ENCODE data around the gene SYNE2. TPM values are rescaled to one million over a fixed set of nuclear protein-coding genes. Genes with fewer than 3 reads are reported as not detected.

The SYNE2 gene
- total and polyA plus RNA-seq, 4 donors = 26.9 to 208 (median 67.9) TPM

GRCh38 chr14:63996625-63997220 lies 143.9 kb downstream of the SYNE2 start:
- H3K4me3 ChIP-seq = no peak overlapping the region
- no peak overlapping the region for H3K9ac ChIP-seq (ENCODE audit: insufficient read depth in 1 of 2, low read length in 2 of 2)
- H3K36me3 ChIP-seq (ENCODE audit: control insufficient read depth in 4 of 4, insufficient read depth in 4 of 4, low read length in 4 of 4) = peaks cover 16 to 37% (median 31%) of the 10 kb centered on the region in 4 donors
- ATAC-seq (ENCODE audit: insufficient read depth, low FRiP score) (no peak), DNase-seq (no peak)
- no peaks in the 10 kb centered on the region for H3K4me1 ChIP-seq (ENCODE audit: control insufficient read depth in 5 of 5, insufficient read depth in 5 of 5, low read length in 5 of 5)
- no peak overlapping the region for H3K27ac ChIP-seq (ENCODE audit: low read depth in 1 of 2, low read length in 1 of 2)
- H3K27me3 ChIP-seq (ENCODE audit: control insufficient read depth in 3 of 3, insufficient read depth in 3 of 3, low read length in 2 of 3) = no peaks in the 10 kb centered on the region
- no peaks in the 10 kb centered on the region for H3K9me3 ChIP-seq (ENCODE audit: control insufficient read depth in 4 of 4, insufficient read depth in 3 of 4, low read length in 3 of 4)
- no peak for TF ChIP-seq CTCF (IDR thresholded peaks at IDR 0.05; ENCODE audit: control extremely low read depth, extremely low read depth)
- WGBS, 2 donors = 92% methylated on average over 10 of the region's 10 CpGs

- Histone ChIP-seq H3K4me1 (ENCODE audit: control insufficient read depth in 5 of 5, insufficient read depth in 5 of 5, low read length in 5 of 5) (no peaks in the 10 kb centered on the region), H3K9me3 (ENCODE audit: control insufficient read depth in 4 of 4, insufficient read depth in 3 of 4, low read length in 3 of 4) (no peaks in the 10 kb centered on the region), H3K4me3 (no peak overlapping the region), H3K27me3 (ENCODE audit: control insufficient read depth in 3 of 3, insufficient read depth in 3 of 3, low read length in 2 of 3) (no peaks in the 10 kb centered on the region), H3K36me3 (ENCODE audit: control insufficient read depth in 4 of 4, insufficient read depth in 4 of 4, low read length in 4 of 4) (peaks cover 17 to 52% (median 38%) of the 10 kb centered on the region in 4 donors), H3K27ac (ENCODE audit: low read depth in 1 of 2, low read length in 1 of 2) (no peak overlapping the region), H3K9ac (ENCODE audit: insufficient read depth in 1 of 2, low read length in 2 of 2) (no peak overlapping the region)
- DNase-seq = no peak
- TF ChIP-seq CTCF (IDR thresholded peaks at IDR 0.05; ENCODE audit: control extremely low read depth, extremely low read depth) = no peak
- no peak for ATAC-seq (ENCODE audit: insufficient read depth, low FRiP score)
- WGBS, 2 donors = 85 to 95% methylated on average over 1 of the region's 1 CpG
Observed at GRCh38 chr14:64000749-64001148, 147.9 kb downstream of the SYNE2 start.

- WGBS, 2 donors = 88 to 92% methylated on average over 2 of the region's 2 CpGs
- Histone ChIP-seq H3K36me3 (ENCODE audit: control insufficient read depth in 4 of 4, insufficient read depth in 4 of 4, low read length in 4 of 4) (peaks cover 10 to 26% (median 18%) of the 10 kb centered on the region in 4 donors), H3K4me3 (no peak overlapping the region), H3K27me3 (ENCODE audit: control insufficient read depth in 3 of 3, insufficient read depth in 3 of 3, low read length in 2 of 3) (no peaks in the 10 kb centered on the region), H3K27ac (ENCODE audit: low read depth in 1 of 2, low read length in 1 of 2) (no peak overlapping the region), H3K4me1 (ENCODE audit: control insufficient read depth in 5 of 5, insufficient read depth in 5 of 5, low read length in 5 of 5) (no peaks in the 10 kb centered on the region), H3K9ac (ENCODE audit: insufficient read depth in 1 of 2, low read length in 2 of 2) (no peak overlapping the region), H3K9me3 (ENCODE audit: control insufficient read depth in 4 of 4, insufficient read depth in 3 of 4, low read length in 3 of 4) (no peaks in the 10 kb centered on the region)
- no peak for TF ChIP-seq CTCF (IDR thresholded peaks at IDR 0.05; ENCODE audit: control extremely low read depth, extremely low read depth)
- DNase-seq = no peak
- ATAC-seq (ENCODE audit: insufficient read depth, low FRiP score) = no peak
Observed at GRCh38 chr14:64005822-64006221, 153.0 kb downstream of the SYNE2 start.

- 85 to 86% methylated on average over 2 of the region's 2 CpGs for WGBS, 2 donors
- H3K9me3 ChIP-seq (ENCODE audit: control insufficient read depth in 4 of 4, insufficient read depth in 3 of 4, low read length in 3 of 4) = no peaks in the 10 kb centered on the region
- H3K27me3 ChIP-seq (ENCODE audit: control insufficient read depth in 3 of 3, insufficient read depth in 3 of 3, low read length in 2 of 3) = no peaks in the 10 kb centered on the region
- H3K27ac ChIP-seq (ENCODE audit: low read depth in 1 of 2, low read length in 1 of 2) = no peak overlapping the region
- no peaks in the 10 kb centered on the region for H3K4me1 ChIP-seq (ENCODE audit: control insufficient read depth in 5 of 5, insufficient read depth in 5 of 5, low read length in 5 of 5)
- TF ChIP-seq CTCF (IDR thresholded peaks at IDR 0.05; ENCODE audit: control extremely low read depth, extremely low read depth) = no peak
- H3K9ac ChIP-seq (ENCODE audit: insufficient read depth in 1 of 2, low read length in 2 of 2) = no peak overlapping the region
- peaks cover 3 to 22% (median 13%) of the 10 kb centered on the region in 4 donors for H3K36me3 ChIP-seq (ENCODE audit: control insufficient read depth in 4 of 4, insufficient read depth in 4 of 4, low read length in 4 of 4)
- DNase-seq = no peak
- H3K4me3 ChIP-seq = no peak overlapping the region
- ATAC-seq (ENCODE audit: insufficient read depth, low FRiP score) = no peak
Observed at GRCh38 chr14:64008016-64008415, 155.2 kb downstream of the SYNE2 start.

All from lung (tissue), 12 donors.